Measurements from ENCODE around the gene HSFX3.
"Not testable (repeated sequence)": the region's sequence is repeated elsewhere in the genome, so short reads cannot be mapped to it uniquely, and the experiment has no call there.

- TF ChIP-seq POLR2A, CTCF (IDR thresholded peaks at IDR 0.05): not testable (repeated sequence)
These were observed 12.2 kb downstream of the HSFX3 start for GRCh38 chrX:149537474-149537873.
